Stimulated activated CD8-positive, alpha-beta memory T cell treated with anti-CD3 and anti-CD28 coated beads, Interleukin-2, amount 100 ng/mL, for 48 hours (primary cell): Measurements from ENCODE around the gene FKBP7.
"Not testable (repeated sequence)": the region's sequence is repeated elsewhere in the genome, so short reads cannot be mapped to it uniquely, and the experiment has no call there.

ENCODE experiments used
- DNase-seq, 2 donors: peaks; one replicate each; pipeline ENCODE4 v3.0.0-alpha.2; 2020; ENCODE audit warnings: low read depth in 2 of 2

The FKBP7 gene

DNA sequence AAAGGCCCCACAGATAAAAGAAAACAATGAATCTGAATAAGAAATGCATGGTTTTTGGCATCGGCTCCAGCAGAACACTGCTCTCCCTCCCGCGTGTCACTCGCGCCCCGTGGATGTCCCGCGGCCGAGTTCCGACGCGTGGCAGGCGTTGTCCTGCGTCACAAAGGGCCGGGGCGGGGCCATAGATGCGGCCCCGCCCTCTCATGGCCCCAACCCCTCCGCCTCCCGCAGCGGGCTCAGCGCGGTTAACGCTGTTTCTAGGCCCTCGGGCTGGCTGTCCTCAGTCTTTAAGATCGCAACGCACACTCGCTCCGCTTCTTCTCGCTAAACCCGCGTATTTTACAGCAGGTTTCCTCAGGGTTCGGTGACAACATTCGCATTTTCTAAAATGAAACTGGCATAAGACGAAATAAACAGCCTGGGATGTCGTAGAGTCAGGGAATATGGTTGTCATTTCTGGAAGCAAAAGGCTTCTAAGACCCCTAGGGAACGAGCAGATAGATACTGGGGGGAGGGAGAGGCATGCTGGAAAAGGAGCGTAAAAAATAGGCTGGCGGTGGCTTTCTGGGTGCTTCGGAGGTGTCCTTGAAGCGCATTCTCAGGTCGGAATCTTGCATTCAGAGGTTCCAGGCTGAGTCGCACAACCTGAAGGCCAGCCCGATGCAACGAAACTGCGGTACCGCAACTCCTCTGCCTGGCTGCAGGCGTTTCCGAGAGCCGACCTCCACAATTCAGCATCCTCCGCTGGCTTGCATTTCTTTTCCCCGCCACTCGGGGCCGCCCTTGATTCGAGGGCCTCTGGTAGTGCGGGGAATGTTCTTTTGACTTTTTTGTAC is at the start of gene FKBP7:
Gene FKBP7 (minus strand): TSS at position 162 of the 836 bp plus-strand sequence. CDS start 101 bp downstream, at position 61.
- DNase-seq = peak; percentile 64 to 66

- DNase-seq = no peak
These were observed 49.2 kb upstream of the FKBP7 start for GRCh38 chr2:178527592-178527991.

- no peak for DNase-seq
These were observed 47.9 kb upstream of the FKBP7 start for GRCh38 chr2:178526256-178526655.

DNA sequence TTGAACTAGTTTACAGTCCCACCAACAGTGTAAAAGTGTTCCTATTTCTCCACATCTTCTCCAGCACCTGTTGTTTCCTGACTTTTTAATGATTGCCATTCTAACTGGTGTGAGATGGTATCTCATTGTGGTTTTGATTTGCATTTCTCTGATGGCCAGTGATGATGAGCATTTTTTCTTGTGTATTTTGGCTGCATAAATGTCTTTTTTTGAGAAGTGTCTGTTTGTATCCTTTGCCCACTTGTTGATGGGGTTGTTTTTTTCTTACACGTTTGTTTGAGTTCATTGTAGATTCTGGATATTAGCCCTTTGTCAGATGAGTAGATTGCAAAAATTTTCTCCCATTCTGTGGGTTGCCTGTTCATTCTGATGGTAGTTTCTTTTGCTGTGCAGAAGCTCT is 47.1 kb upstream of the FKBP7 start:
- DNase-seq = not testable (repeated sequence)

GRCh38 chr2:178525010-178525409 is 46.6 kb upstream of the FKBP7 start:
- not testable (repeated sequence) for DNase-seq

DNA sequence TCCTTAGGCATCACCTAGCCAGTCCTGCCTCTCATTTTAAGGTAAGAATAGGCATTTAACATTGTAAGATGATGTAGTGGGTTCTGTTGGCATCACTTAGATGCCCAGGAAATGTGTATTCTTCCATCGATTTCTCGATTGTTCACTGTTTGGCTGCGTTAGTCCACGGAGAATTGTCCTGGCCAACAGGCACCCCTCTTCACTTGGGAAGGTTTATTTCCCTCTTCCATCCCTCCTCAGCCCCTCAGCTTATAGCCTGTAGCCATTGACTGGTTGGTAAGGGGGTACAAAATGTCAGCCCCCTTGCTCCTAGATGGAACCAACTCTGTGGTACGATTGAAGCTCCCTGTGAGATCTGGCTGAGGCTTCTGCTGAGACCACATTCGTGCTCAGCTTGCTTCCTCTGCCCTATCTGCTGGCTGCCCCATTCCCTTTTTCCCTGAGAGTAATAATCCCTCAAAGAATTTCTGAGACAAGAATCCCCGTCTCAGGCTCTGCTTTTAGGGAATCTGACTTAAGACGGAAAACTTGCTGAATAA is 45.3 kb upstream of the FKBP7 start:
- DNase-seq = no peak

DNA sequence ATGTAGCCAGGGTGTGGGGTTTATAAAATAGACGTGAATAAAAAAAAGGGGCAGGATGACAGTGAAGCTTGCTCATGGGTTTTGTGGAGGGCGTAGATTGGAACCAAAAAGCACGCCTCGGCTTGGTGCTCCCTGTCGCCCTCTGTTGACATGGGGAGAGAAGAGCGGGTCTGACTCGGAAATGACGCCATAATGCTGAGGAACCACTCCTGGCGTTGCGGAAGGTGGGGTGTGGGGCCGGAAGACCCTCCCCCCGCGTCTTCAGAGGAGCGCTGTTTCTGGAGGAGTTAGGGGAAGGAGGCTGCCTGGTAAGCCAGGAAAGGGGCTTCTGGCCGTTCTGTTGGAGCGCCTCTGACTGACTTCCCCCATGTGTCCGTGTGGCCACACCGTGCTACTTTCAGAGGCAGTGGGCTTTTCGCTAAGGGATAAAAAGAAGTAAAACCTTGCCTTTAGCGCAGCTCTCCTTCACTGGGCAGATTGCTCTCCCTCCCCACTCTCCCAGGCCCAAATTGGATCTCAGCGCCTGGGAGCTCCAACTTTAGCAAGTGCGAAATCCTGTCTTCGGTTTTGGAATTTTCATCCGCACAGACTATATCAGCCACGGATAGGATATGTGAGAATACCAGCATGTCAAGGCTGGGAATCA is 44.7 kb upstream of the FKBP7 start:
- DNase-seq = peak; percentile 64 to 74

GRCh38 chr2:178521304-178522150 is 43.1 kb upstream of the FKBP7 start:
- DNase-seq = no peak

- DNase-seq = no peak
These were observed 39.1 kb upstream of the FKBP7 start for GRCh38 chr2:178517496-178517895.

DNA sequence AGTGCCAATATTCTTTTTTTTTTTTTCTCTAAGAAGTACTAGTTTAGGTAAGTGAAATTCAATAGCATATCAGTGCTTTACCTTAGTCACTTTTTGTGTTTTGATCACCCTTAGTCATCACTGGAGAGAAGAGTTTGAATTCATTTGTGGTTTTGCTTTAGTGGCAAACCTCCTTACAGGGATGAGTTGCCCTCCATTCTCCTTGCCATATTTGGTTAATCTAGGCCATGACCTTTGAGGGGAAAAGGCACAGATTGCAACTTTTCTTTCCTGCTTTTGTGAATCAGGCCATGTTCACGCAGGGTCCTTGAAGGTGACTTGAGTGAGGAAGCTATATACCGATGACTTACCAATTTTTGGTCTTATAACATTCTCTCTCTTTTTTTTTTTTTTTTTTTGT is 36.3 kb upstream of the FKBP7 start:
- DNase-seq = no peak

- no peak for DNase-seq
These were observed 35.5 kb upstream of the FKBP7 start for GRCh38 chr2:178513876-178514275.

GRCh38 chr2:178512484-178512883 is 34.1 kb upstream of the FKBP7 start:
- DNase-seq = no peak

GRCh38 chr2:178510384-178510783 is 32.0 kb upstream of the FKBP7 start:
- no peak for DNase-seq

DNA sequence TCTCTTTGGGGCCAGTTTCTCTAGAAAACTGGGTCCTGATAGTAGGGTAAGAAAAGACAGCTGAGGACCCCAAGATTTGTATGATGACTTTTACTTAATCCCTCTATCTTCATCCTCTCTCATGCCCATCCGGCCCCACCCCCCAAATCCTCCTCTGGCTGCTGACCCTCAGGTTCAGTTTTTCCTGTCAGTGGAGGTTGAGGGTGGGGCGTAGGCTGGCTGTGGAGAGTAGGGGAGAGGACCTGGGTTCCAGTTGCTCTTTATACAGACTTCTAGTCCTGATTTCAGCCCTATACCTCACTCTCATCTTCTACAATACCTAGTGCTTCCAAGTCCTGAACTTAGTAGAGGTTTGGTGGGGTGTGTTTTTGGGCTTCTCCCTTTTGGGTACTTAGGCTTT is 30.2 kb upstream of the FKBP7 start:
- DNase-seq = no peak

GRCh38 chr2:178506949-178507348 is 28.5 kb upstream of the FKBP7 start:
- no peak for DNase-seq

DNA sequence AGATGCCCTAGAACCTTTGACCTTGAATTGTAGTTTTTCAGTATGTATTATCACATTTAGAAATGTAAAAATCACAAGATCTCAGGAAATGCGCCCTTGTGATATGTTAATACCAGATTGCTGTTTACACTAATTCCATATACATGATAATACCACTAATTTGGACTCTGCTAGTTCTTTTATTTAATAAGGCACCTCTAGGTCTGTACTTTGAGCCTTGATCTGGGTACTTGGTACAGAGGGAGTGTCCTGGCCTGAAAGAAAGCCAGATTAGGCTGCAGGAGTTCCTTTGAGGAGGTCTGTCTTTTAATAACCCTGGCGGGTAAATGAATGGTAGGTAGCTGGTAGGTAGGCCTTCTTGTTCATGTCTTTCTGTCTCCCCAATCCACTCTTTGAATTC is 28.1 kb upstream of the FKBP7 start:
- DNase-seq = no peak

GRCh38 chr2:178506101-178506500 is 27.7 kb upstream of the FKBP7 start:
- no peak for DNase-seq

DNA sequence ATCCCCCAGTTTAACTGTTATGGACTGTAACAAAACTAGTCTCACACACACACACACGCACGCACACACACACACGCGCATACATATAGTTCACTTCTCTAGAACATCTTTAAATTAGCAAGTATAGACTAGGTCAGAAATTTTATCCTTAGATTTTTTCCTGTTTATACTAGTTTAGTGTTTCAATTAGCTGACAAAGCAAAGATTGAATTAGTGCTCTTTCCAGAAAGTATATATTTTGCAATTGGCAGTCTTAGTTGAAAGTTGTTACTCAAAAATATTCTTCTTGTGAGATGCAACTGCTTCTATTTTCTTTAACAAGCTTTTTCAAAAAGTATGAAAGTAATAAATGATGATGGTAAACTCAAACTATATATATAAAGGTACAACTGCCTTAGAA is 24.4 kb upstream of the FKBP7 start:
- DNase-seq = no peak

- DNase-seq = no peak
These were observed 21.2 kb upstream of the FKBP7 start for GRCh38 chr2:178499640-178500039.

DNA sequence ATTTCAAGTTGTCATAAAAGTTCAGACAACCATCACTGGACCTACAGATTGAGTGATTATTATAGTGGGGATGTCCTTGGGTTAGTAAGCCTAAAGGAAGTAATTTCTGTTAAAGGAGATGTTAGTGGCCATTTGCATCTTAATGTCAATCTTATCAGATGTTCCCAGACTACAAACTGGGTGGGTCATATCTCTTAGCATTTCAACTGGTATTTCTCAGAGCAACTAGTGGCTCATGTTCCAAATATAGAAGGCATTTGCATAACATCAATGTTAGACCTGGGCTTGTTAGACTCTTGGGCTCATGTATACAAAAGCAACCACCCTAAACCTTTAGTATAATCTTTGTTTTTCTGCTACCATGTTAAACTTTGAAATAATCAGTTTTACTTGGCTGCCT is 19.7 kb upstream of the FKBP7 start:
- no peak for DNase-seq

- no peak for DNase-seq
These were observed 17.6 kb upstream of the FKBP7 start for GRCh38 chr2:178496049-178496448.

- DNase-seq = no peak
These were observed 13.2 kb upstream of the FKBP7 start for GRCh38 chr2:178491612-178492011.
